Body of pancreas (tissue), 4 donors: ENCODE measurements around the gene RUNX2.

Experiments used
- POLR2A ChIP-seq, 3 donors: fragments of 450-650 bp; IDR thresholded peaks; one replicate each; pipeline ENCODE4 v1.6.1; 2016; ENCODE audit warnings: antibody characterized with exemption in 3 of 3, mild to moderate bottlenecking in 2 of 3
- TF ChIP-seq, protein P1 (sequence below), 7 experiments: fragments of 450-650 bp in 4 of 7; fragments of 200-600 bp in 3 of 7; sonication (generic) in 3 of 7; IDR thresholded peaks; one replicate each; pipeline ENCODE4 v1.5.1; 2016 to 2019; ENCODE audit warnings: antibody characterized with exemption in 7 of 7

DNA sequence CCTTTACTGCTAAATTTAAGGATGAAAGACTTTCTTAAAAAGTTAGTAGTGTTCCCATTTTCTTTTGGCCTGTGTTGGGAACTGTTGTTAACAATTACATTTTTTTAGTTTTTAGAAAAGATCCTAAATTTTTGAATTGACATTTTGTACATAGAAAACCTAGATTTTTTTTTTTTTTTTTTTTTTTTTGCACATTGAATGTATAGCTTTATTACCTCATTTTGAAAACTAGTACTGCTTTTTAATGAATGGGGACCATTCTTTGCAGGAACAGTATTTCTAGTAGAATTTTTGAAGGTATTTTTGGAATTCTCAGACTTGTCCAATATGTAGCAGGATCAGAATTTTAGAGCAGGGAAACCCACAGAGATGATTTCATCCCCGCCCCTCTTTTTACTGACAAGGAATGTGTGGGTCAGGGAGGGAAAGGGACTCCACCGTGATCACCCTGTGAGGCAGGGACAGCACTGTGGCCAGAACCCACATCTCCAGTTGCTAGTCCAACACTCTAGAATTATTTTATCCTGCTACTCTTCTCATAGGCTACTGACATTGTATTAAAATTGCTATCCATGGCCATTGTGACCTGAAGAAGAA lies 204.0 kb downstream of the RUNX2 start:
- no peak for TF ChIP-seq POLR2A (IDR thresholded peaks at IDR 0.05)
- TF ChIP-seq, protein P1, sequence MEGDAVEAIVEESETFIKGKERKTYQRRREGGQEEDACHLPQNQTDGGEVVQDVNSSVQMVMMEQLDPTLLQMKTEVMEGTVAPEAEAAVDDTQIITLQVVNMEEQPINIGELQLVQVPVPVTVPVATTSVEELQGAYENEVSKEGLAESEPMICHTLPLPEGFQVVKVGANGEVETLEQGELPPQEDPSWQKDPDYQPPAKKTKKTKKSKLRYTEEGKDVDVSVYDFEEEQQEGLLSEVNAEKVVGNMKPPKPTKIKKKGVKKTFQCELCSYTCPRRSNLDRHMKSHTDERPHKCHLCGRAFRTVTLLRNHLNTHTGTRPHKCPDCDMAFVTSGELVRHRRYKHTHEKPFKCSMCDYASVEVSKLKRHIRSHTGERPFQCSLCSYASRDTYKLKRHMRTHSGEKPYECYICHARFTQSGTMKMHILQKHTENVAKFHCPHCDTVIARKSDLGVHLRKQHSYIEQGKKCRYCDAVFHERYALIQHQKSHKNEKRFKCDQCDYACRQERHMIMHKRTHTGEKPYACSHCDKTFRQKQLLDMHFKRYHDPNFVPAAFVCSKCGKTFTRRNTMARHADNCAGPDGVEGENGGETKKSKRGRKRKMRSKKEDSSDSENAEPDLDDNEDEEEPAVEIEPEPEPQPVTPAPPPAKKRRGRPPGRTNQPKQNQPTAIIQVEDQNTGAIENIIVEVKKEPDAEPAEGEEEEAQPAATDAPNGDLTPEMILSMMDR (IDR thresholded peaks at IDR 0.05): no peak
